ENCODE measurements around the gene DDX49. TPM values are rescaled to one million over a fixed set of nuclear protein-coding genes. Genes with fewer than 3 reads are reported as not detected.

The DDX49 gene
- total and polyA plus RNA-seq, 2 of the 4 experiments (the other 2 are of a cell fraction): 50.9 to 52.1 TPM

- intact Hi-C loops (cut with micrococcal nuclease): no loop called here
- no peak overlapping the region for H3K18ac ChIP-seq (ENCODE audit: low read depth, low read length)
- H3K9me1 ChIP-seq (ENCODE audit: insufficient read depth, low read length): no peaks in the 10 kb centered on the region; the same call in 1 of the 2 replicates
- H3K27ac ChIP-seq (ENCODE audit: insufficient read depth, low read length): no peak overlapping the region
- ChIA-PET CTCF (no interaction called here), POLR2A (ENCODE audit: unreplicated experiment) (no interaction called here)
- no TSS peak for BruUV-seq (replicated peaks)
- H2BK5ac ChIP-seq (ENCODE audit: low read depth, low read length, poor library complexity, severe bottlenecking): no peak overlapping the region
- H2BK120ac ChIP-seq (ENCODE audit: low read depth, low read length): no peak overlapping the region
- peaks cover 42% of the 10 kb centered on the region for H4K20me1 ChIP-seq (ENCODE audit: insufficient read depth, low read length)
- no peak overlapping the region for H3K23ac ChIP-seq (ENCODE audit: low read depth, low read length)
- H4K91ac ChIP-seq (ENCODE audit: insufficient read depth, low read depth, low read length): no peak overlapping the region
- H3K9me3 ChIP-seq (ENCODE audit: control insufficient read depth, insufficient read depth, low read length): no peaks in the 10 kb centered on the region
- no peak overlapping the region for H2BK15ac ChIP-seq (ENCODE audit: low read depth, low read length)
- no peak overlapping the region for H3K4me3 ChIP-seq (ENCODE audit: insufficient read depth, low read depth, low read length)
- no peak overlapping the region for H3K14ac ChIP-seq (replicated peaks; ENCODE audit: low read depth, low read length)
- no peak overlapping the region for H2BK20ac ChIP-seq (ENCODE audit: low read depth, low read length)
- no peak for DNase-seq
- H3K56ac ChIP-seq (ENCODE audit: extremely low read depth, insufficient read depth, low read length): no peak overlapping the region
- no peak overlapping the region for H4K8ac ChIP-seq (ENCODE audit: low read depth in 2 of 2, low read length in 2 of 2)
- dilution Hi-C loops (cut with HindIII; ENCODE audit: low sequenced_read_pairs, unreplicated experiment): no loop called here
- H2AK5ac ChIP-seq (ENCODE audit: low read depth, low read length): no peak overlapping the region
- no peaks in the 10 kb centered on the region for H3K4me1 ChIP-seq (ENCODE audit: control insufficient read depth, insufficient read depth, low read length)
- WGBS, 2 experiments (ENCODE audit: extremely low coverage in 2 of 2, insufficient read length in 1 of 2): 95% methylated on average over 3 of the region's 10 CpGs; no CpG with 5 or more reads in 1 of the 2 experiments
- H2AFZ ChIP-seq (replicated peaks; ENCODE audit: low read length, poor library complexity): no peak overlapping the region
- no peak overlapping the region for H3K9ac ChIP-seq (ENCODE audit: low read depth, low read length)
- peaks cover 16 to 51% of the 10 kb centered on the region in 2 experiments for H3K79me1 ChIP-seq (ENCODE audit: low read depth in 1 of 2, low read length in 2 of 2)
- no peak for ATAC-seq (ENCODE audit: low read depth)
- H3K4ac ChIP-seq (ENCODE audit: low read depth, low read length): no peak overlapping the region
- H3K27me3 ChIP-seq (ENCODE audit: control insufficient read depth, insufficient read depth, low read length): no peaks in the 10 kb centered on the region
- no peak overlapping the region for H4K5ac ChIP-seq (ENCODE audit: low read depth, low read length)
- peaks cover 66% of the 10 kb centered on the region for H3K36me3 ChIP-seq (ENCODE audit: control insufficient read depth, insufficient read depth, low read length)
- H3K4me2 ChIP-seq (ENCODE audit: low read depth, low read length): no peak overlapping the region
- TF ChIP-seq MAFK (IDR thresholded peaks at IDR 0.05; ENCODE audit: low read depth, low read length): no peak
- H2AK9ac ChIP-seq (replicated peaks; ENCODE audit: low read depth, low read length, poor library complexity): no peak overlapping the region
- in situ Hi-C loops (cut with MboI; ENCODE audit: low sequenced_read_pairs): no loop called here
These were observed 9.5 kb upstream of the DDX49 start for GRCh38 chr19:18910010-18910409.
